ENCODE results near the gene FOXA1. TPM values are rescaled to one million over a fixed set of nuclear protein-coding genes. Genes with fewer than 3 reads are reported as not detected.

The FOXA1 gene
- 1 to 10 TPM in 1 of 3 donors, under 1 TPM in 2; 0.13 to 2.1 (median 0.22) TPM for polyA plus RNA-seq

DNA sequence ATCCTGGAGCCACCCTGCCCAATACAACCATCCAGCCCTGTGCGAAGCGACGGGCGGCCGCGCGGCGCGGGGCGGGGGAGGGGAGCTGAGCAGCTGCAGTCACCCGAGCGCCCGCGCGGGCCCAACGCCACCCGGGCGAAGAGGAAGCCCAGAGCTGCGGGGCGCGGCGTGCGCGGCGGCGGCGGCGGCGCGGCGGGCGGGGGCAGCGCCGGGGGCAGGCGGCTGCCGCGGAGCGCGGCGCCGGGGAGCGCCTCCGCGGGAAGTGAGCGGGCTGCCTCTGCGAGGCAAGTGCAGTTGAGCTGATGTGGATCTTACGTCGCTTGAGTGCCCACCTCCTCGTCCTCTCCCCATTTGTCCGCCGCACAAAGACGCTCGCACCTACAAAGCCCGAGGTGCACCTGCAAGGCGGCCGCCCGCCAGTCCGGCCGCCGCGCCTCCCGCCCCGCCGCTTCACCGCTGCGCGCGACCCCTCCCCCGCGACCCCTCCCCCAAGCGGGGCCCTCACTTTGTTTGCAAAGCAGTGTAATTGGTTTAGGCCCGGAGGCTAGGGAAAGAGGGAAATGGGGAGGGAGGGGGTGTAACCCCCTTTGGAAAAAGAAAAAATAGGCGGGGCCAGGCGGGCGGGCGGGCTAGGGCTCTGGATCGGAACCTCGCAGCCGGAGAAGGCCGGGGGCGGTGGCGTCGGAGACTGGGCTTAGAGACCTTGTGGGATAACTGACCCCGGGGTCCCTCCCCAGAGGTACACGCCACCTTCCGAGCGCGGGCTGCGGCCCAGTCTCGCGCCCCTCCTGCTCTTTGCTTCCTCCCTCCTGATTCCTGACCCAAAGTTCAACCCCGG lies at the start of gene FOXA1, which contains the start of gene TTC6:
Gene FOXA1 (minus strand): TSS at position 279 of the 838 bp plus-strand sequence. CDS start 277 bp downstream, at position 2.
Gene TTC6 (plus strand): TSS at position 659 of the 838 bp plus-strand sequence. CDS start 26,436 bp downstream, outside the sequence.
- WGBS, 3 donors: 0 to 1% (median 1%) methylated on average over 60 to 92 of the region's 92 CpGs
- H3K27ac ChIP-seq (ENCODE audit: low read depth, low read length): no peak within 1 kb of the TSS

DNA sequence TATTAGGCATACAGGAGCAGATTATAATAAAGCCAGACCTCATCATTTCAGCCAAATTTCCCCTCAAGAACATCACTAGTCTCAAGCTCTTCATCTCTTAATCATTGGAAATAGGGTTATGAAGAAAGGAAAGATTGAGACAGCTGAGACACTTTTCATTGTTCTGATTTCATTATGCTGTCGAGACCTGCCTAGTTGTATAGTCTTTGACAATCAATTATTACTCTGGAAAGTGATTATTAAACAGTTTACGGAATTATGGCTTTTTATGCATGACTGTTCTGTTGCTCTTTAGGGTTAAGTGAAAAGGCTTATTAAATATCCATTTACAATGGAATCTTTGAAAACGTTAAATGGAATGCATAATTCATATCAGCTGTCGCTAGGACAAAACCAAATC lies 48.7 kb upstream of the FOXA1 start:
- WGBS, 3 donors: 58 to 63% (median 58%) methylated on average over 4 of the region's 4 CpGs
- no peak overlapping the region for H3K27ac ChIP-seq (ENCODE audit: low read depth, low read length)

DNA sequence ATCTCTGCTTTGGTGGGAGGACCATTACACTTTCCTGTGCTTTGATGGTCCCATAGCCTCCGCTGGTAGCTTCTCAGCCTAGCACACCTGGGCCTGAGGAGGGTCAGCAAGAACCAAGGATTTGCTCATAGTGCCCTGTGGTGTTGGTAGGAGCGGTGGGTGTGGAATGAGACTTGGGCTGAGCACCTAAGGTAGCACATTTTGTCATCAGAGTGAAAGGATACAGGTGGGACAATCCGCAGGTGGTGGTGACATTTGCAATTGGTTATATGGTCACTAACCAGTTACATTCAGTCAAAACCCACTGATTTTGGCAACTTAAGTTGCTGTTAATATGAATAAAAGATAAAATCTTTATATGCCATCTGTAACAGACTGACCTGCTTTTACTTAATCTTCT lies 47.1 kb upstream of the FOXA1 start:
- 84 to 88% (median 86%) methylated on average over 3 of the region's 3 CpGs for WGBS, 3 donors
- no peak overlapping the region for H3K27ac ChIP-seq (ENCODE audit: low read depth, low read length)

DNA sequence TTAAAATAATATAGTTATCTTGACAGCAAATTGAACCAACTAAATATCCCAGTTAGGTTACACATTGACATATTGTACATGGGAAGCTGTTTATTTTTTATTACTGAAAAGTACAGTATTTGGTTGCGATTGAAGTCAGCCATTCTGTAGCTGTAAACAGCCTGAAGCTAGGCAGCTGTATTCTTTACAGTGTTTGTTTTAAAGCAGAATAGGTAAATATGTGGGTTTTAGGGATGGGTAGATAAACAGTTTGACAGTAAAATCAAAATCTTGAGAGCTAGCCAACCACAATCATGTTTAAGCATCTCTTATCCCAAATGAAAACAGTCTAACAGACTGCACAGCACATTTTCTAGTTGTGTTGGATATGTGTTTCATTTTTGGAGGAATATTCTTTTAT lies 46.1 kb upstream of the FOXA1 start:
- 73 to 92% (median 90%) methylated on average over 1 of the region's 1 CpG for WGBS, 3 donors
- no peak overlapping the region for H3K27ac ChIP-seq (ENCODE audit: low read depth, low read length)

DNA sequence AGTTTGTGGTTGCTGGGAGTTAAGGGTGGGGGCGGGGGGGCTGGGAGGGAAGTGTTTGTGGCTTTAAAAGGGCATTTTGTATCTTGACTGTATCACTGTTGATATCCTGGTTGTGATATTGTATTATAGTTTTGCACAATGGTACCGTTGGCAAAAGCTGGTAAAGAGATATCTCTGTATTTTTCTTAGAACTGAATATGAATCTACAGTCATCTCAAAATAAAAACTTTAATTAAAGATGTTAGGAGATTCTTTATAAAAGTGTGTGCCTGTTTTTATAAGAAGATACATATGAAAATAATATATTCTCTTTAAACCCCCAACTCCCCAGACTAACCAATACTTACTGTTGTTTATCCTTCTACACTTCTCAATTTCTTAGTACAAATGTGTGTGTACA lies 43.5 kb upstream of the FOXA1 start:
- H3K27ac ChIP-seq (ENCODE audit: low read depth, low read length): no peak overlapping the region
- WGBS, 3 donors: 69 to 84% (median 81%) methylated on average over 2 of the region's 2 CpGs

DNA sequence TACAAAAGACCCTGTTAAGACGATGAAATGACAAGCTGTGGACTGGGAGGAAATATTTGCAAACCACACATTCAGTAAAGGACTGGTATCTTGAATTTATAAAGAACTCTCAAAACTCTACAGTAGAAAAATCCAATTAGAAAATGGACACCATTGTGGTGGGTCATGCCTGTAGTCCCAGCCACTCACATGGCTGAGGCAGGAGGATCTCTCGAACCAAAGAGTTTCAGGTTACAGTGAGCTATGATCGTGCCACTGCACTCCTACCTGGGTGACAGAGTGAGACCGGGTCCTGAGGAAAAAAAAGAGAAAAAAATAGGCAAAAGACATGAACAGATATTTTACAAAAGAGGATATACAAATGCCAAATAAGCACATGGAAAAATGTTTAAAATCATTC lies 42.3 kb upstream of the FOXA1 start:
- WGBS, 3 donors: 56 to 76% (median 68%) methylated on average over 4 of the region's 4 CpGs
- no peak overlapping the region for H3K27ac ChIP-seq (ENCODE audit: low read depth, low read length)

DNA sequence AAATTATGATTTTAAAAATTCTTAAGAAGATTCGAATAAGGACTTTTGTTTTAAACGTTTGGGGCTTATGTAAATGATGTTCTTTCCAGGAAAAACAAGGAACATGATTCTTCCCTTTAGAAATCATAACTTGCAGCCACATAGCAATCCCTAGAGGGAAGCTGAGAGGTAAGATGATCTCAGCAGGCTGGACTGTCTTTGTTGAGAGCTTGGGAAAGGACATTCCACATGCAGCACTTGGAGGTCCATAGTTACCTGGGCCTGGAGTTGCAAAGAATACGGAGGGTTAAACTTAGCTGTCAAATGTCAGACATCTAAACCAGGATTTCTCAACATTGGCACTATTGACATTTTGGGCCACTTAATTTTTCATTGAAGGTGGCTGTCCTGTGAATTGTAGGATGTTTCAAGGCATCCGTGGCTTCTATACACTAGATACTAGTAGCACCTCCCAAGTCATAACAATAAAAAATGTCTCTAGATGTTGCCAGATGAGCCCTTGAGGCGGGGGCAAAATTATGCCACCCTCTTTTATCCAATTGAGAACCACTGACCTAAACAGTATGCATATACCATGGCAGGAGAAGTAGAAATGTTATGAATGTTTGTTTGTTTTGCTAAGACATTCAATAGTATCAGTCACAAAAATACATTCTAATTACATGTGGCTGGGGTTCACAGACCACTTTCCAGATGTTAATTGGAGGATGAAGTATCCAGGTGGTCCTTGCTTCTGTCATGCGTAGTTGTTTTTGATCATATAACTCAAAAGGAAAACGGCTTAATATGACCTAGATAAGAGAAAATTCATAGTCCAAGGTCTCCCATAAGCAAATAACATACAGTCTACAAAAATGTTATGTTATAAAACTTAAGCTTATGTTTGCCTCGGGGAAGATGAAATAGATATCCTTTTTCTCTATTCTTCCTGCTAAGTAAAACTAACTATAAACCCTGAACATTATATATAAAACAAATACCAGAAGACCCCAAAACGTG lies 30.8 kb upstream of the FOXA1 start:
- 54 to 73% (median 66%) methylated on average over 9 of the region's 9 CpGs for WGBS, 3 donors
- no peak overlapping the region for H3K27ac ChIP-seq (ENCODE audit: low read depth, low read length)

DNA sequence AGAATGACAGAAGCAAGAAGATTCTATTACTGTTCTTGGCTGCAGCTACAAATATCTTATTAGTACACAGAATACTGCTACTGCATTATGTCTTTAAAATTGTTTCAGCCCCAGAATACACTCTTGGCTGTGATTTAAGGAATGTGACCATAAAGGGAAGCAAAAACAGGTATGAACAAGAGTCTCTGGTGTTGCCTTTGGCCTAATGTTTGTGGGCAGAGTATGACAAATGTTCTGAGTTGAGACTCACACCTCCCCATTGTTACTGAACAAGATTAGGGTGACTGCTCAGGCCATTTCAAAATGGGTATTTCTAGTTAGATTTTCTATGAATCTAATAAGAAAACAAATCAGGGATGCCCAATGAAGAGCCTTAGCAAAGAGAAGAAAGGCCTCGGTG lies 28.9 kb upstream of the FOXA1 start:
- 82 to 94% (median 90%) methylated on average over 1 of the region's 1 CpG for WGBS, 3 donors
- no peak overlapping the region for H3K27ac ChIP-seq (ENCODE audit: low read depth, low read length)

DNA sequence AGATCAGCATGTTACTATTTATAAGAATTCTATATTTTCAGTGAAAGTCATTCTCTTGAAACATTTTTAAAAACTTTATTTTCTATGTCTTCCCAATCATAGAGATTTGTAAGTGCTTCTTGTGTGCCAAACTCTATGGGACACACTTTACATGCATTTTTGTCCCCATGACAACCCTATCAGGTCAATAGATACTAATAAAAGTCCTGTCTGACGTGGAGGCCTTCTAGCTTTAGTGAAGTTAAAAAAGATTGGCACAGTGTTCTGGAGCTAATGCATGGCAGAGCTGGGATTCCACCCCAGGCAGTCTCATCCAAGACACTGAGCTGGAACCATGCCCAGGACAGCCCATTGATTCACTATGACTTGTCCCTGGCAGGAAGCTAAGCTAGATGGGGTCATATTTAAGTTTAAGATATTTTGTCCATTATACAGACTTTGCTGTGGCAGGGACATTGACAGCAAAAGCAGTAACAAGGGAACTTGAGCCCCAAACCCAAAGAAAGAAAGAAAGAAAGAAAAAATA lies 28.4 kb upstream of the FOXA1 start:
- no peak overlapping the region for H3K27ac ChIP-seq (ENCODE audit: low read depth, low read length)
- 40 to 61% (median 51%) methylated on average over 1 of the region's 1 CpG for WGBS, 3 donors

DNA sequence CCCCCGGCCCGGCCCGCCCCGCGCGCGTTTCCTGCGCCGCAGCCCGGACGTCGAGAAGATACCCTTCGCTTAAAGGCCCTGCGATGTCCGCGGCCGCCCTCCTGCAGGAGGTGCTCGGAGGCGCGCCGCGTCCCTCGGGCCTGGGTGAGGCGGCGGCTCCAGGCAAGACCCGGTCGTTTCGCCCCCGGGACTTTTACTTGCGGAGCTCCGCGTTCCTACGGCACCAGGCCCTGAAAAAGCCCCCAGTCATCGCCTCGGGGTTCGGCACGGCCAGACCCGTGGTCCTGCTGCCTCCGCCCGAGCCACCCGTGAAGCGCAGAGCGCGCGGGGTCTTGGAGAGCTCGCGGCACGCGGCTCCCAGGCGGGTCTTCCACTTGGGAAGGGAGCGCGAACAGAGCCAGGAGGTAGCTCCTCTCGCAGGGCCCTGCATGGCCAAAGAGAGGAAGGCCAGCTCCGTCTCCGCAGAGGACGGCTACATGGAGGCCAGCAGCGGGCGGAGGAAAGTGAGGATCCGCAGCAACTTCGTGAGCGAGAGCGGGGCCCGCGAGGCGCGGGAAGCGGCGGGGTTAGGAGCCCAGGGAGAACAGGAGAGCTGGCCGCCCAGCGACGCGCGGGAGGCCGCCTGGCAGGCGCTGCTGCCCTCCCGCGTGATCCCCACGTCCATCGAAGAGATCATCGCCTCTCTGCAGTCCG lies 27.3 kb upstream of the FOXA1 start:
- 4 to 28% (median 14%) methylated on average over 75 to 81 of the region's 81 CpGs for WGBS, 3 donors
- H3K27ac ChIP-seq (ENCODE audit: low read depth, low read length): no peak overlapping the region

DNA sequence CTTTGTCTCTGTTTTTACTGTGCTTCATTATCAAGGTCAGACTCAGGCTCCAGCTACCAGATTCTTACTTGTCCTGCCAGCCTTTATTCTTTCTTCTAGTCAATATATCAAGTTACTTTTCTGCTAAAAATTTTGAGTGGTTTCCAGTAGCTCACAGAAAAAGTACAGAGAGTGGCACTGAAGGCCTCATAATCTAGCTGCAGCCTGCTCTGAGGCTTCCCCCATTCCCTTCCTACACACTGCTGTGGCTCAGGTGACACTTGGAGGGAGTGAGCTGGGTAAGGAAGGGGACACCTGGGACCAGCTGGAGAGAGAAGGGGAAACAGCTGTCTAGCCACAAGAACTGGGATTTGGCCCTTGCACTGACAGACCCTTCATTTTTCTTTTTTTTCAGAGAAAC lies 25.8 kb upstream of the FOXA1 start:
- H3K27ac ChIP-seq (ENCODE audit: low read depth, low read length): no peak overlapping the region

DNA sequence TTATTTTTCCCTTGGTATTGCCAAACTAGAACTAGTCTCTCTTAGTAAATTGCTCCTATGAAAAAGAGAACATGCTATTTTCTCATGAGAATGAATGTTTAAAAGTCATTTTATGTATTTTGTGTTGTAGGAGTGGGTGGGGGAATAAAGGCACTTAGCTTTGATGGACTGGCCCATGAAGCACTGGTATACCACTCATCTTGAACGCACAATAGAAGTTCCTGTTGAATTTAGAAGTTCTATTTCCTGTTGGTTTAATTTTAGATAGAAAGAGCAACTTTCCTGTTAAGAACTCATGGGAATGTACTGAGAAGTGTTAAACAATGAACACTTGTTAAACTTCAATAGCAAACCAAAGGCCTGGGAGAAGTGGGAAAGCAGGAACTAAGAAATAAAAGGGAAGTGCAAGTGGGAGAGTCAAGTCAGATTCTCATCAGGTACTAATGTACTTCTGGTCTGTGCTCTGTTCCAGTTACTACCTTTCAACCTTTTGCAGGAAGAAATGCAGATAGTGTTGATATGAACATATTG lies 23.5 kb upstream of the FOXA1 start:
- H3K27ac ChIP-seq (ENCODE audit: low read depth, low read length): no peak overlapping the region
- 41 to 59% (median 50%) methylated on average over 1 of the region's 1 CpG for WGBS, 3 donors

DNA sequence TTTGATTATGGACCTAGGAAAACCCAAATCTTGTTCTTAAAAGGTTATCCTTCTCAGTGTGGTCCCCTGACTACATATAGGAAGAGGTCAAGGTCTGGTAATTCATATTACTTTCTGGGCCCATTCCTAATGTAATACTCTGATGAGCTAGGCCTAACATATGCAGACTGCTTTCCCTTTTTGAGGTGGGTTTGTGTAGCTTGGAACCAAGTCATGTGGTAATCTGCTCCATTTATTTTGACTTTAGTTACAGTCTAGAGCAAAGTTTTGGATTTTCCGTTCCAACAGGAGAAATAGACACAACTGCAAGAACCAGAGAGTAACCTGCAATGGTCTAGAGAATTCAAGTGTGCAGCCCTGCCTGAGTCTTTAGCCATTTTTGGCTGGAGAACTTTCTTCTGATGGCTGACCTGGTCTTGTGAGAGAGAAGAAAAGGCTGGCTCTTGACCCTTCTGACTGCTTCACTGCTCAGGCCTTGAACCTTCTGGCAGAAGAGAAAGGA lies 22.9 kb upstream of the FOXA1 start:
- H3K27ac ChIP-seq (ENCODE audit: low read depth, low read length): no peak overlapping the region
- 93 to 96% (median 96%) methylated on average over 1 of the region's 1 CpG for WGBS, 3 donors

DNA sequence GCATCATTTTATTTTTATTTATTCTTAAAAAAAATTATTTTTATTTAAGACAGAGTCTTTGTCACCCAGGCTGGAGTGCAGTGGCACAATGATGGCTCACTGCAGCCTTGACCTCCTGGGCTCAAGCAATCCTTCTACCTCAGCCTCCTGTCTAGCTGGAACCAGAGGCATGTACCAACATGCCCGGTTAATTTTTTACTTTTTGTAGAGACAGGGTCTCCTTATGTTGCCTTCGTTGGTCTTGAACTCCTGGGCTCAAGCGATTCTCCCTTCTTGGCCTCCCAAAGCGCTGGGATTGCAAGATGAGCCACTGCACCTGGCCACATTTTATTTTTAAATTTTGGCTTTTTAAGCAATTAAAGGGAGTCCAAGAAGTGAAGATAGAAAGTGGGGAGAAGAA lies 21.8 kb upstream of the FOXA1 start:
- WGBS, 3 donors: 92 to 95% (median 93%) methylated on average over 4 of the region's 4 CpGs
- H3K27ac ChIP-seq (ENCODE audit: low read depth, low read length): no peak overlapping the region

DNA sequence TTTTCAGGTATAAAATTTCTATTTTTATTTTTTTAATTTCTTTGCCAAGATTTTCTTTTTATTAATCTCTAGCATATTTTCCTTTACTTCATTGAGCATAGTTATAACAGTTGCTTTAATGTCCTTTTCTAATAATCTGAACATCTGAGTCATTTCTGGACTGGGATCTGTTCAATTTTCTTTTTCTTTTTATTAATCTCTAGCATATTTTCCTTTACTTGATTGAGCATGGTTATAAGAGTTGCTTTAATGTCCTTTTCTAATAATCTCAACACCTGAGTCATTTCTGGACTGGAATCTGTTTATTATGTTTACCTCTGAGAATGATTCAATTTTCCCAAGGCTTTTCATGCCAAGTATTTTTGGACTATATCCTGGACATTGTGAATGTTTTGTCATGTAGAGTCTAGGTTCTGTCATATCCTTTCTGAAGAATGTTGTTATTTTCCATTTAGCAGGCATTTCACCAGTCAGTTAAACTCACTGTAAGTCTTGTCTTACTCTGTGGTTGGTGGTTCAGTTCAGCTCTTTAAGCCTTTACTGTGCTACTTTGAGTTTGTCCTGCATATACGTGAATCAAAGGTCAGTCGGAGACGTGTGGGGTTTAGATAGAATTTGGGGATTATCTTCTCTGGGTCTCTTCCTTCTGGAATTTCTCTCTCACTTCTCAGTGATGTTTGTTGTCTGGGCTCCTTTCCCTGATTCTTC lies 20.7 kb upstream of the FOXA1 start:
- WGBS, 3 donors: 91 to 94% (median 92%) methylated on average over 3 of the region's 3 CpGs
- H3K27ac ChIP-seq (ENCODE audit: low read depth, low read length): no peak overlapping the region

DNA sequence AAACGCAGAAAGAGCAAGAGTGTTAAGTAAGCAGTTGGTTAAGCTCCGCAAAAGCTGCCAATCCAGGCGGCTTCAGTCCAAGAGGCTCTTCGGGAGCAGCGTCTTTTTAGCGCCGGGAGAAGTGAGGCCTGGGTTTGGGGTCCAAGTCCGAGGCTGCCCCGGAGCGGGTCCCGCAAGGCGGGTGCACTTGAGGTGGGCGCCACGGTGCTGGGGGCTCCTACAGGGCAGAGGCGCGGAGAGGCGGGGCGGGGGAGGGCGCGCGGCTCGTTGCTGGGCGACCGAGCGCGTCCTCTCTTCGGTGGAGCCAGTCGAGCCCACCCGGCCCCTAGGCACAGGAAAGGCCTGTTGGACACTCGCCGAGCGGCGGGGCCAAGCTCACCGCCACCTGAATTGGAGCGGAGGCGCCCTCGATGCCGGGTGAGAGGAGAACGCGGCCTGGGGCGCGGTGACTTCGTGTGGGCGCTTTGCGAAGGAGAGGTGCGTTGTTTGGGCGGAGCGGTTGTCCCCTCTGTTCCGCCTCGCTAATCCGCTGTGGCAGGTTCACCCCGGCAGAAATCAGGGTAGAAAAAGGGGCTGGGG lies 16.0 kb upstream of the FOXA1 start:
- WGBS, 3 donors: 10 to 28% (median 14%) methylated on average over 51 to 52 of the region's 52 CpGs

DNA sequence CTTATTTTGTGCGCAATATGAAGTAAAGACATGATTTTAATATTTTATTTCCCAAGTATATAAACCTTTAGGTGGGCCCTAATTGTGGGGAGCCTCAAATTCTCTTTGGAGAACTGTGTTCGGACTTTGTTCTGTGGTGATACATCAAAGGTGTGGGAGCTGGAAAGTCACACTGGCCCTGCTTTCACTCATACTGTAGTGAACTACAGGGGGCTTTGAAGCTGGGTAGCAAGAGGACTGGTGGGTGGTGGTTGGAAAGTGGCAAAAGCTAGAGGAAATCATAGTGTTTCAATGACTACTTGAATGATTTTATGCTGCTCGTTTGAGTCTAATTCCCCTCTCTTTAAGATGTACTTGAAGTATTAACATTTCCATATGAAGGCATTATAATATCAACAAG lies 13.6 kb upstream of the FOXA1 start:
- 77 to 80% (median 78%) methylated on average over 3 of the region's 3 CpGs for WGBS, 3 donors
- H3K27ac ChIP-seq (ENCODE audit: low read depth, low read length): no peak overlapping the region

More for the DNA sequence above, 16.0 kb upstream of the FOXA1 start:
- H3K27ac ChIP-seq (ENCODE audit: low read depth, low read length): no peak overlapping the region

All from adipose tissue (tissue), 3 donors.